Brain microvascular endothelial cell (primary cell): Measurements from ENCODE around the gene CEP68.
A peak's percentile ranks its signal among the peaks of the same experiment; 100 is the strongest.

Source experiments
- DNase-seq: peaks from one replicate; pipeline ENCODE4 v3.0.0-alpha.2; 2020
- H3K27ac ChIP-seq: fragments of 250-450 bp; sonication (Bioruptor Pico); 2 replicates; pipeline ENCODE4 v1.5.1; 2020; ENCODE audit warnings: mild to moderate bottlenecking, moderate library complexity
- H3K27me3 ChIP-seq: fragments of 250-450 bp; sonication (Bioruptor Pico); replicated peaks from 2 replicates; pipeline ENCODE4 v1.5.1; 2020; ENCODE audit warnings: mild to moderate bottlenecking
- H3K36me3 ChIP-seq: fragments of 250-450 bp; sonication (Bioruptor Pico); replicated peaks from 2 replicates; pipeline ENCODE4 v1.5.1; 2020; ENCODE audit warnings: mild to moderate bottlenecking
- H3K4me3 ChIP-seq: 2 replicates; pipeline ENCODE4 v1.5.1; 2011; ENCODE audit warnings: low read depth, mild to moderate bottlenecking, control low read depth, low read length, moderate library complexity
- in situ Hi-C: cut with HindIII; loops from 2 replicates; pipeline ENCODE4 v1.10.0; 2017; ENCODE audit warnings: low sequenced_read_pairs, low pct_ligation_motif_present
- TF ChIP-seq, protein P1 (sequence below): IDR thresholded peaks from 2 replicates; pipeline ENCODE4 v1.5.1; 2011; ENCODE audit warnings: low read depth, mild to moderate bottlenecking, moderate library complexity, low read length, control low read depth, inconsistent platforms; ENCODE audit errors: missing control alignments

Gene CEP68

GRCh38 chr2:65056215-65057053 is at the start of gene CEP68:
TSS of gene CEP68 (plus strand) at chr2:65056416. CDS start at chr2:65069445, 13,029 bp downstream.
- peak; percentile 96 for DNase-seq
- TF ChIP-seq, protein P1, sequence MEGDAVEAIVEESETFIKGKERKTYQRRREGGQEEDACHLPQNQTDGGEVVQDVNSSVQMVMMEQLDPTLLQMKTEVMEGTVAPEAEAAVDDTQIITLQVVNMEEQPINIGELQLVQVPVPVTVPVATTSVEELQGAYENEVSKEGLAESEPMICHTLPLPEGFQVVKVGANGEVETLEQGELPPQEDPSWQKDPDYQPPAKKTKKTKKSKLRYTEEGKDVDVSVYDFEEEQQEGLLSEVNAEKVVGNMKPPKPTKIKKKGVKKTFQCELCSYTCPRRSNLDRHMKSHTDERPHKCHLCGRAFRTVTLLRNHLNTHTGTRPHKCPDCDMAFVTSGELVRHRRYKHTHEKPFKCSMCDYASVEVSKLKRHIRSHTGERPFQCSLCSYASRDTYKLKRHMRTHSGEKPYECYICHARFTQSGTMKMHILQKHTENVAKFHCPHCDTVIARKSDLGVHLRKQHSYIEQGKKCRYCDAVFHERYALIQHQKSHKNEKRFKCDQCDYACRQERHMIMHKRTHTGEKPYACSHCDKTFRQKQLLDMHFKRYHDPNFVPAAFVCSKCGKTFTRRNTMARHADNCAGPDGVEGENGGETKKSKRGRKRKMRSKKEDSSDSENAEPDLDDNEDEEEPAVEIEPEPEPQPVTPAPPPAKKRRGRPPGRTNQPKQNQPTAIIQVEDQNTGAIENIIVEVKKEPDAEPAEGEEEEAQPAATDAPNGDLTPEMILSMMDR, result no peak
- Histone ChIP-seq H3K27ac (peak within 1 kb of the TSS; percentile 26), H3K4me3 (peak within 1 kb of the TSS; percentile 76), H3K36me3 (no peaks in the 10 kb centered on the region), H3K27me3 (no peaks in the 10 kb centered on the region)
- in situ Hi-C loops, result no loop called here

GRCh38 chr2:65013776-65014175 is 42.4 kb upstream of the CEP68 start:
- TF ChIP-seq, protein P1, result no peak
- no peak overlapping the region for H3K4me3 ChIP-seq
- H3K36me3 ChIP-seq, result peaks cover 6% of the 10 kb centered on the region
- no peak for DNase-seq
- in situ Hi-C loops, result no loop called here
- no peaks in the 10 kb centered on the region for H3K27me3 ChIP-seq
- no peak overlapping the region for H3K27ac ChIP-seq

DNA sequence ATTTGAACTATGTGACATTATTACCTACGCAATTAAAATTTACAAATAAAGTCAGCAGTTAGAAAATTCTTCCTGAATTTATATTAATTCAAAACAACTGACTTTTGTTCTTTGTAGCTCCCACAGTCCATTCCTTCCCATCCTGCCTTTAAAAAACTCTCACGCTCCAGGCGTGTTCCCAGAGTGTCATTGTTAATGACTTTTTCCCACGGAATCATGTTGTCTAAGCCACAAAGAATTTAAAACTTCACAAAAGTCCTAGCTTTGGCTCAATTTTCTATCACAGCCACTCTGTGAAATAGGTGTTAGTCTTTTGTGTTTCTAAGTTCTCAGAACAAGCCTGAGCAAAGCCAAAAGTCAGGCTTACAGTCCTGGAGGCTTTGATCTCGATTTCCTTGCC is 40.5 kb upstream of the CEP68 start:
- TF ChIP-seq, protein P1, result no peak
- Histone ChIP-seq H3K4me3 (no peak overlapping the region), H3K36me3 (peaks cover 6% of the 10 kb centered on the region), H3K27me3 (no peaks in the 10 kb centered on the region), H3K27ac (no peak overlapping the region)
- DNase-seq, result no peak
- in situ Hi-C loops, result no loop called here

DNA sequence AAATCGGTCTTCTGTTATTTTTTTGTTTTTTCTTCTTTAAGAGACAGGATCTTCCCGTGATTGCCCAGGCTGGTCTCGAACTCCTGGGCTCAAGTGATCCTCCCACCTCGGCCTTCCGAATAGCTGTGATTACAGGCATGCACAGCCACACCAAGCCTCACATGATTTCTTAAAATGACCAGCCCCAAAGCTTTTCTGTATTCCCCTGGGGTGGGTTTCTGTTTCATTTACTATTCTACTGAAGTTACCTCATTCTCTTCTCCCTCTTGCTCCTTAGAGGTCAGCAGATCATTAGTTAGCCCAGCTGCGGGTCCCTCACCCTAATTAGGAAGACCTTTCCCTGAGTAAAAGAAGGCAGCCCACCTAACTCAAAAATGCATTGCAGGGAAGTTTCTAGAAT is 39.4 kb upstream of the CEP68 start:
- TF ChIP-seq, protein P1, result no peak
- Histone ChIP-seq H3K36me3 (peaks cover 6% of the 10 kb centered on the region), H3K4me3 (no peak overlapping the region), H3K27ac (no peak overlapping the region), H3K27me3 (no peaks in the 10 kb centered on the region)
- in situ Hi-C loops, result no loop called here
- DNase-seq, result no peak

- in situ Hi-C loops, result no loop called here
- no peak for DNase-seq
- Histone ChIP-seq H3K4me3 (no peak overlapping the region), H3K27ac (no peak overlapping the region), H3K36me3 (peaks cover 6% of the 10 kb centered on the region), H3K27me3 (no peaks in the 10 kb centered on the region)
- TF ChIP-seq, protein P1, result peak; percentile 42
Measured at GRCh38 chr2:65017335-65017734, 38.9 kb upstream of the CEP68 start.

DNA sequence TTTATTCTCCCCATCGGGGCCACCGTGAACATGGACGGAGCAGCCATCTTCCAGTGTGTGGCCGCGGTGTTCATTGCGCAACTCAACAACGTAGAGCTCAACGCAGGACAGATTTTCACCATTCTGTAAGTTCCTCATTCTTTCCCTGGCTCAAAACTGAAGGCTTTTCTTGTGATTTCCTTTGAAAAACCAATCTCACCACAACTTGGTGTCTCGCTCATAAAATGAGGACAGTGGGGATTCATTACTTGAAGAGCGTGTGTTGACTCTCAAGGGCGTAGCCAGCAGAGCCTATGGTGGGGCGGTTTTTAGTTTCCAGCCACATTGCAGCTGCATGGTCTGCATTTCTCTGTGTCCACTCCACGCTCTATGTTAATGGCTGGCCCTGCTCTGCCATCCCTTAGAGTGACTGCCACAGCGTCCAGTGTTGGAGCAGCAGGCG is 38.1 kb upstream of the CEP68 start:
- Histone ChIP-seq H3K4me3 (no peak overlapping the region), H3K27me3 (no peaks in the 10 kb centered on the region), H3K27ac (no peak overlapping the region), H3K36me3 (peaks cover 6% of the 10 kb centered on the region)
- in situ Hi-C loops, result no loop called here
- TF ChIP-seq, protein P1, result no peak
- no peak for DNase-seq
